Upper lobe of left lung (tissue), 4 donors: ENCODE measurements around the gene NMNAT1.

Source experiments
- POLR2AphosphoS5 ChIP-seq, 2 donors: sonication (generic); formaldehyde crosslinking; IDR thresholded peaks; one replicate each; pipeline ENCODE4 v1.5.1; 2017; ENCODE audit warnings: antibody characterized with exemption in 2 of 2
- TF ChIP-seq, protein P1 (sequence below), 6 experiments: fragments of 450-650 bp in 4 of 6; fragments of 200-600 bp in 2 of 6; sonication (generic) in 2 of 6; IDR thresholded peaks; one replicate each; pipeline ENCODE4 v1.5.1; 2016 to 2019; ENCODE audit warnings: antibody characterized with exemption in 6 of 6

DNA sequence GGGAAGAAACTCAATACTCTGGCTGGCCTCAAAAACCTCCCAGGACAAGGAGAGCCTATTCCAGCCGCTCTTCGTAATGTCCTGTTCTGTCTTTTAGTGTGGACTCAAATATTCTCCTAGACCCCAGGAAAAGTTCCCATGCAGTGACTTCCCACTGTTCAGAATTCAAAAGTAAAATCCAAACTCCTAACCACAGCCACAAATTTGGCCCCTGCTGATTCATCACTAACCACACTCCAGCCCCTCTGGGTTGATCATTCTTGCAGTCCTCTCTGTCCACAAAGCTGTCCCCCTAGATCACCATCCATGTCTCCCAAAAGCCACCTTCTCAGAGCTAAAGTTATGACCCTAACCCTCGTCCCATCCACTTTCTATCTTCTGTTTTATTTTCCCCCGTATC, 38.3 kb upstream of the NMNAT1 start:
- TF ChIP-seq, protein P1, sequence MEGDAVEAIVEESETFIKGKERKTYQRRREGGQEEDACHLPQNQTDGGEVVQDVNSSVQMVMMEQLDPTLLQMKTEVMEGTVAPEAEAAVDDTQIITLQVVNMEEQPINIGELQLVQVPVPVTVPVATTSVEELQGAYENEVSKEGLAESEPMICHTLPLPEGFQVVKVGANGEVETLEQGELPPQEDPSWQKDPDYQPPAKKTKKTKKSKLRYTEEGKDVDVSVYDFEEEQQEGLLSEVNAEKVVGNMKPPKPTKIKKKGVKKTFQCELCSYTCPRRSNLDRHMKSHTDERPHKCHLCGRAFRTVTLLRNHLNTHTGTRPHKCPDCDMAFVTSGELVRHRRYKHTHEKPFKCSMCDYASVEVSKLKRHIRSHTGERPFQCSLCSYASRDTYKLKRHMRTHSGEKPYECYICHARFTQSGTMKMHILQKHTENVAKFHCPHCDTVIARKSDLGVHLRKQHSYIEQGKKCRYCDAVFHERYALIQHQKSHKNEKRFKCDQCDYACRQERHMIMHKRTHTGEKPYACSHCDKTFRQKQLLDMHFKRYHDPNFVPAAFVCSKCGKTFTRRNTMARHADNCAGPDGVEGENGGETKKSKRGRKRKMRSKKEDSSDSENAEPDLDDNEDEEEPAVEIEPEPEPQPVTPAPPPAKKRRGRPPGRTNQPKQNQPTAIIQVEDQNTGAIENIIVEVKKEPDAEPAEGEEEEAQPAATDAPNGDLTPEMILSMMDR (IDR thresholded peaks at IDR 0.05): no peak
- TF ChIP-seq POLR2AphosphoS5 (IDR thresholded peaks at IDR 0.05): no peak
